Coronary artery (tissue), 2 donors: ENCODE results near the gene PPARD.
"Not testable (repeated sequence)": the region's sequence is repeated elsewhere in the genome, so short reads cannot be mapped to it uniquely, and the experiment has no call there.

ENCODE experiments used
- DNase-seq: peaks from one replicate; pipeline ENCODE4 v3.0.0-alpha.2; 2017; ENCODE audit warnings: low spot score
- H3K27ac ChIP-seq, 2 donors: fragments of 200-600 bp; sonication (generic); one replicate each; pipeline ENCODE4 v1.5.1; 2016 to 2019
- H3K4me3 ChIP-seq: fragments of 200-600 bp; sonication (generic); 2 replicates; pipeline ENCODE4 v1.5.1; 2016; ENCODE audit warnings: mild to moderate bottlenecking, moderate library complexity
- CTCF ChIP-seq: fragments of 200-600 bp; sonication (generic); IDR thresholded peaks from one replicate; pipeline ENCODE4 v1.5.1; 2019; ENCODE audit warnings: antibody characterized with exemption

PPARD gene

GRCh38 chr6:35426074-35426473 is 83.7 kb downstream of the PPARD start:
- no peak for TF ChIP-seq CTCF
- H3K27ac ChIP-seq, result no peak overlapping the region
- no peak overlapping the region for H3K4me3 ChIP-seq
- DNase-seq, result no peak

- Histone ChIP-seq H3K4me3 (no peak overlapping the region), H3K27ac (no peak overlapping the region)
- no peak for DNase-seq
- no peak for TF ChIP-seq CTCF
Observed at GRCh38 chr6:35427435-35427834, 85.1 kb downstream of the PPARD start.

- H3K27ac ChIP-seq, result no peak overlapping the region
- TF ChIP-seq CTCF, result no peak
Observed at GRCh38 chr6:35427851-35428321, 85.5 kb downstream of the PPARD start.

GRCh38 chr6:35428421-35429149 is 86.2 kb downstream of the PPARD start:
- TF ChIP-seq CTCF, result no peak
- no peak for DNase-seq
- H3K4me3 ChIP-seq, result no peak overlapping the region
- H3K27ac ChIP-seq, result no peak overlapping the region

More at GRCh38 chr6:35427851-35428321, 85.5 kb downstream of the PPARD start:
- DNase-seq, result no peak
- H3K4me3 ChIP-seq, result no peak overlapping the region

- Histone ChIP-seq H3K27ac (no peak overlapping the region), H3K4me3 (no peak overlapping the region)
- no peak for DNase-seq
- no peak for TF ChIP-seq CTCF
Observed at GRCh38 chr6:35429463-35429862, 87.1 kb downstream of the PPARD start.

GRCh38 chr6:35432291-35432690 is 89.9 kb downstream of the PPARD start:
- DNase-seq, result no peak
- no peak for TF ChIP-seq CTCF
- Histone ChIP-seq H3K4me3 (no peak overlapping the region), H3K27ac (no peak overlapping the region)

GRCh38 chr6:35432702-35433101 is 90.3 kb downstream of the PPARD start:
- not testable (repeated sequence) for H3K27ac ChIP-seq, DNase-seq, H3K4me3 ChIP-seq
